Liver (tissue), 9 donors: ENCODE data around the gene SLC27A3. TPM values are rescaled to one million over a fixed set of nuclear protein-coding genes. Genes with fewer than 3 reads are reported as not detected.

Source experiments
- DNase-seq: peaks from one replicate; pipeline ENCODE4 v3.0.0-alpha.2; 2017; ENCODE audit warnings: low spot score
- H3K27ac ChIP-seq, 2 donors: one replicate each; pipeline ENCODE4 v1.7.0; 2013; ENCODE audit warnings: inconsistent platforms in 2 of 2, low read length in 2 of 2, control low read depth in 1 of 2, low read depth in 1 of 2, mild to moderate bottlenecking in 1 of 2
- H3K27me3 ChIP-seq, 4 donors: one replicate each; pipeline versions ENCODE4 v1.6.1 to v1.7.0; 2013; ENCODE audit warnings: low read length in 3 of 4, inconsistent platforms in 1 of 4, mild to moderate bottlenecking in 1 of 4, moderate library complexity in 1 of 4; ENCODE audit not compliant: control insufficient read depth in 4 of 4, insufficient read depth in 4 of 4
- H3K36me3 ChIP-seq, 4 donors: one replicate each; pipeline versions ENCODE4 v1.6.1 to v1.7.0; 2013; ENCODE audit warnings: low read length in 3 of 4, mild to moderate bottlenecking in 3 of 4, low read depth in 1 of 4, moderate library complexity in 1 of 4; ENCODE audit not compliant: control insufficient read depth in 4 of 4, insufficient read depth in 3 of 4
- H3K4me1 ChIP-seq, 4 donors: one replicate each; pipeline versions ENCODE4 v1.6.1 to v1.7.0; 2013; ENCODE audit warnings: low read length in 3 of 4, mild to moderate bottlenecking in 3 of 4, moderate library complexity in 1 of 4; ENCODE audit not compliant: control insufficient read depth in 4 of 4, insufficient read depth in 4 of 4
- H3K4me3 ChIP-seq, 3 donors: one replicate each; pipeline versions ENCODE4 v1.6.1 to v1.7.0; 2013; ENCODE audit warnings: low read length in 3 of 3, control low read depth in 1 of 3, low read depth in 1 of 3, mild to moderate bottlenecking in 1 of 3
- H3K9ac ChIP-seq, 2 donors: one replicate each; pipeline ENCODE4 v1.7.0; 2013; ENCODE audit warnings: low read length in 2 of 2, mild to moderate bottlenecking in 2 of 2, moderate library complexity in 2 of 2, control low read depth in 1 of 2, low read depth in 1 of 2
- H3K9me3 ChIP-seq, 4 donors: one replicate each; pipeline versions ENCODE4 v1.6.1 to v1.7.0; 2013; ENCODE audit warnings: low read length in 3 of 4; ENCODE audit not compliant: control insufficient read depth in 4 of 4
- EGR1 ChIP-seq, 2 donors: IDR thresholded peaks; 2 replicates each; pipeline ENCODE4 v1.6.1; 2016 to 2018; ENCODE audit warnings: antibody characterized with exemption in 2 of 2, low read depth in 2 of 2
- FOXA1 ChIP-seq: IDR thresholded peaks from 2 replicates; pipeline ENCODE4 v1.6.1; 2016; ENCODE audit warnings: antibody characterized with exemption
- GABPA ChIP-seq, 2 donors: IDR thresholded peaks in 1 of 2; conservative IDR thresholded peaks in 1 of 2; 2 replicates each; pipeline ENCODE4 v1.6.1; 2016; ENCODE audit warnings: antibody characterized with exemption in 2 of 2, mild to moderate bottlenecking in 1 of 2, moderate library complexity in 1 of 2
- HNF4A ChIP-seq, 2 donors: conservative IDR thresholded peaks; 2 replicates each; pipeline ENCODE4 v1.6.1; 2016; ENCODE audit warnings: antibody characterized with exemption in 2 of 2, mild to moderate bottlenecking in 2 of 2
- JUND ChIP-seq, 2 donors: IDR thresholded peaks; 2 replicates each; pipeline ENCODE4 v1.6.1; 2016; ENCODE audit warnings: antibody characterized with exemption in 2 of 2
- NR2F2 ChIP-seq: IDR thresholded peaks from 2 replicates; pipeline ENCODE4 v1.6.1; 2016; ENCODE audit warnings: antibody characterized with exemption
- REST ChIP-seq: IDR thresholded peaks from 2 replicates; pipeline ENCODE4 v1.6.1; 2016; ENCODE audit warnings: antibody characterized with exemption, mild to moderate bottlenecking
- RXRA ChIP-seq, 2 donors: IDR thresholded peaks; 2 replicates each; pipeline ENCODE4 v1.6.1; 2017 to 2018; ENCODE audit warnings: antibody characterized with exemption in 2 of 2, mild to moderate bottlenecking in 1 of 2
- TAF1 ChIP-seq: conservative IDR thresholded peaks from 2 replicates; pipeline ENCODE4 v1.6.1; 2016; ENCODE audit warnings: antibody characterized with exemption, mild to moderate bottlenecking
- YY1 ChIP-seq: IDR thresholded peaks from 2 replicates; pipeline ENCODE4 v1.6.1; 2016; ENCODE audit warnings: antibody characterized with exemption, mild to moderate bottlenecking
- ZBTB33 ChIP-seq: IDR thresholded peaks from 2 replicates; pipeline ENCODE4 v1.6.1; 2016; ENCODE audit warnings: antibody characterized with exemption
- WGBS: extraction: QIAGEN DNeasy Blood & Tissue Kit; methylation state at CpG from one replicate; pipeline ENCODE4 v1.1.7; 2013; 5-methylcytosine and 5-hydroxymethylcytosine counted together
- polyA plus RNA-seq, 2 donors: library from polyadenylated mRNA; stranded (reverse) in 1 of 2; unstranded in 1 of 2; fragments of 200-250 nt in 1 of 2; fragments of >200 nt in 1 of 2; fragmentation: Nextera tagmentation in 1 of 2; extraction: Ambion mirVana in 1 of 2; gene quantifications; one replicate each; pipeline versions ENCODE4 v1.2.1 to v1.2.3, GENCODE V29; 2013 to 2015
- total RNA-seq, 2 donors: library from RNA; depleted of rRNA; stranded (reverse); fragments of >200 nt; gene quantifications; one replicate each; pipeline ENCODE4 v1.2.3, GENCODE V29; 2014
- TF ChIP-seq, protein P1 (sequence below): fragments of 150-350 bp; IDR thresholded peaks from 2 replicates; pipeline ENCODE4 v1.5.1; 2017; ENCODE audit warnings: improper control_type of control experiment, low read depth, low read length; ENCODE audit not compliant: missing input control
- TF ChIP-seq, protein P2 (sequence below): IDR thresholded peaks from 2 replicates; pipeline ENCODE4 v1.6.1; 2016; ENCODE audit warnings: antibody characterized with exemption
- TF ChIP-seq, protein P3 (sequence below): IDR thresholded peaks from 2 replicates; pipeline ENCODE4 v1.6.1; 2016; ENCODE audit warnings: antibody characterized with exemption
- donor health status: healthy.
- donor health status: healthy.
- donor health status: healthy.
- donor health status: healthy.
- donor health status: healthy.

The SLC27A3 gene
- total and polyA plus RNA-seq, 4 donors, result 18.1 to 47.4 (median 28.2) TPM

GRCh38 chr1:153798468-153798780, 23.2 kb downstream of the SLC27A3 start:
- no peak overlapping the region for H3K9ac ChIP-seq
- no peak overlapping the region for H3K4me3 ChIP-seq
- H3K36me3 ChIP-seq, result no peaks in the 10 kb centered on the region
- H3K9me3 ChIP-seq, result no peaks in the 10 kb centered on the region
- H3K4me1 ChIP-seq, result peaks cover 2 to 19% (median 13%) of the 10 kb centered on the region in 4 donors
- no peak for TF ChIP-seq REST
- H3K27me3 ChIP-seq, result no peaks in the 10 kb centered on the region
- WGBS, result 86% methylated on average over 3 of the region's 3 CpGs
- DNase-seq, result no peak
- H3K27ac ChIP-seq, result no peak overlapping the region

- Histone ChIP-seq H3K36me3 (no peaks in the 10 kb centered on the region), H3K27me3 (no peaks in the 10 kb centered on the region), H3K27ac (no peak overlapping the region), H3K9ac (no peak overlapping the region), H3K4me3 (no peak overlapping the region), H3K4me1 (peaks cover 2 to 19% (median 13%) of the 10 kb centered on the region in 4 donors), H3K9me3 (no peaks in the 10 kb centered on the region)
- no peak for DNase-seq
- TF ChIP-seq, protein P1, sequence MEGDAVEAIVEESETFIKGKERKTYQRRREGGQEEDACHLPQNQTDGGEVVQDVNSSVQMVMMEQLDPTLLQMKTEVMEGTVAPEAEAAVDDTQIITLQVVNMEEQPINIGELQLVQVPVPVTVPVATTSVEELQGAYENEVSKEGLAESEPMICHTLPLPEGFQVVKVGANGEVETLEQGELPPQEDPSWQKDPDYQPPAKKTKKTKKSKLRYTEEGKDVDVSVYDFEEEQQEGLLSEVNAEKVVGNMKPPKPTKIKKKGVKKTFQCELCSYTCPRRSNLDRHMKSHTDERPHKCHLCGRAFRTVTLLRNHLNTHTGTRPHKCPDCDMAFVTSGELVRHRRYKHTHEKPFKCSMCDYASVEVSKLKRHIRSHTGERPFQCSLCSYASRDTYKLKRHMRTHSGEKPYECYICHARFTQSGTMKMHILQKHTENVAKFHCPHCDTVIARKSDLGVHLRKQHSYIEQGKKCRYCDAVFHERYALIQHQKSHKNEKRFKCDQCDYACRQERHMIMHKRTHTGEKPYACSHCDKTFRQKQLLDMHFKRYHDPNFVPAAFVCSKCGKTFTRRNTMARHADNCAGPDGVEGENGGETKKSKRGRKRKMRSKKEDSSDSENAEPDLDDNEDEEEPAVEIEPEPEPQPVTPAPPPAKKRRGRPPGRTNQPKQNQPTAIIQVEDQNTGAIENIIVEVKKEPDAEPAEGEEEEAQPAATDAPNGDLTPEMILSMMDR, result no peak
- TF ChIP-seq, protein P2, sequence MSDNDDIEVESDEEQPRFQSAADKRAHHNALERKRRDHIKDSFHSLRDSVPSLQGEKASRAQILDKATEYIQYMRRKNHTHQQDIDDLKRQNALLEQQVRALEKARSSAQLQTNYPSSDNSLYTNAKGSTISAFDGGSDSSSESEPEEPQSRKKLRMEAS, result no peak
- TF ChIP-seq NR2F2 (no peak), GABPA (IDR thresholded peaks at IDR 0.05 in 1 of 2, conservative IDR thresholded peaks at IDR 0.05 in 1 of 2) (no peak), HNF4A (conservative IDR thresholded peaks at IDR 0.05) (no peak), FOXA1 (no peak), JUND (IDR thresholded peaks at IDR 0.05) (no peak)
- 95% methylated on average over 4 of the region's 4 CpGs for WGBS
Measured at GRCh38 chr1:153799016-153799415, 23.8 kb downstream of the SLC27A3 start.

DNA sequence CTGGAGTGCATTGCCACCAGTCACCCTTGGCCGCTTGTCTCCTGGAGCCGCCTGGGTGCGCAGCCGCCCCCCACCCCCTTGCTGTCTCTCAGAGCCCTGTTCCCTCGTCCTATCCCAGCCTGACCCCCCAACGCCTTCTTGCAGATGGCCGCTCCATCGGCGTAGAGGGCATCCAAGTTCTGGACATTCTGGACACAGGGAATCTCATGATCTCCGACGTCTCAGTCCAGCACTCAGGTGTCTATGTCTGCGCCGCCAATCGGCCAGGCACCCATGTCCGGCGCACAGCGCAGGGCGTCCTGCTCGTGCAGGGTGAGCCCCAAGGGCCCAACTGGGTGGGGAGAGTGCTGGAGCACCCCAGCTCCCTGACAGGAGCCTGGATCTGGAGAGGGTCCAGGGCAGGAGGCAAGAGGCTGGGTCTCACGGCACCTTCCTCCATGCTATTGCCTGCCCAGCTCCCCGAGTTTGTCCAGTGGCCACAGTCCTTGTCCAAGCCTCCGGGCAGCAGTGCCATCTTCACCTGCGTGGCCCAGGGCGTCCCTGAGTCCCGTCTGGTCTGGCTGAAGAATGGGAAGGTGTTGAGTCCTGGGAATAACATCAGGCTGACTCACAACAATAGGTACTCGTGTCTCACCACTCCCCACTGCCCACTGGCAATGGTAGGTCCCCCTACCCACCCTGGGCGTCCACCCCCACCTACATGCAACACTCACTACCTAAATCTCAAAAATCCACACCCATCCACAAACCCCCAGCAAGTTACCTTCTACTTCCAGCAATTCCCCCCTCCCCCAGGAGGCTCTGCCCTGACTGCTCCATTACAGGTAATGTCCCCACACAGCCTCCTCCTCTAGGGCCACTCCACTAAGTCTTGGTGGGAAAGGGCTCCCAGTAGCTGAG, 24.6 kb downstream of the SLC27A3 start:
- H3K4me1 ChIP-seq, result peaks cover 2 to 19% (median 13%) of the 10 kb centered on the region in 4 donors
- TF ChIP-seq RXRA (IDR thresholded peaks at IDR 0.05) (no peak), GABPA (IDR thresholded peaks at IDR 0.05 in 1 of 2, conservative IDR thresholded peaks at IDR 0.05 in 1 of 2) (no peak), ZBTB33 (no peak), EGR1 (IDR thresholded peaks at IDR 0.05; ENCODE audit: low read depth in 2 of 2) (no peak), YY1 (no peak), FOXA1 (no peak), HNF4A (conservative IDR thresholded peaks at IDR 0.05) (no peak), TAF1 (no peak), JUND (IDR thresholded peaks at IDR 0.05) (no peak)
- TF ChIP-seq, protein P3, sequence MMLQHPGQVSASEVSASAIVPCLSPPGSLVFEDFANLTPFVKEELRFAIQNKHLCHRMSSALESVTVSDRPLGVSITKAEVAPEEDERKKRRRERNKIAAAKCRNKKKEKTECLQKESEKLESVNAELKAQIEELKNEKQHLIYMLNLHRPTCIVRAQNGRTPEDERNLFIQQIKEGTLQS, result no peak
- TF ChIP-seq, protein P2, result no peak
- TF ChIP-seq, protein P1, result no peak
- no peak overlapping the region for H3K9ac ChIP-seq
- WGBS, result 95% methylated on average over 27 of the region's 27 CpGs
- H3K9me3 ChIP-seq, result no peaks in the 10 kb centered on the region
- no peak overlapping the region for H3K4me3 ChIP-seq
- no peaks in the 10 kb centered on the region for H3K27me3 ChIP-seq
- DNase-seq, result no peak
- peak overlapping the region in 1 of 2 donors; percentile 9 for H3K27ac ChIP-seq
- H3K36me3 ChIP-seq, result no peaks in the 10 kb centered on the region
